ENCODE measurements around the gene LDOC1. TPM values are rescaled to one million over a fixed set of nuclear protein-coding genes. Genes with fewer than 3 reads are reported as not detected.

Gene LDOC1
- 13.0 and 17.4 TPM in 2 replicates for total RNA-seq

DNA sequence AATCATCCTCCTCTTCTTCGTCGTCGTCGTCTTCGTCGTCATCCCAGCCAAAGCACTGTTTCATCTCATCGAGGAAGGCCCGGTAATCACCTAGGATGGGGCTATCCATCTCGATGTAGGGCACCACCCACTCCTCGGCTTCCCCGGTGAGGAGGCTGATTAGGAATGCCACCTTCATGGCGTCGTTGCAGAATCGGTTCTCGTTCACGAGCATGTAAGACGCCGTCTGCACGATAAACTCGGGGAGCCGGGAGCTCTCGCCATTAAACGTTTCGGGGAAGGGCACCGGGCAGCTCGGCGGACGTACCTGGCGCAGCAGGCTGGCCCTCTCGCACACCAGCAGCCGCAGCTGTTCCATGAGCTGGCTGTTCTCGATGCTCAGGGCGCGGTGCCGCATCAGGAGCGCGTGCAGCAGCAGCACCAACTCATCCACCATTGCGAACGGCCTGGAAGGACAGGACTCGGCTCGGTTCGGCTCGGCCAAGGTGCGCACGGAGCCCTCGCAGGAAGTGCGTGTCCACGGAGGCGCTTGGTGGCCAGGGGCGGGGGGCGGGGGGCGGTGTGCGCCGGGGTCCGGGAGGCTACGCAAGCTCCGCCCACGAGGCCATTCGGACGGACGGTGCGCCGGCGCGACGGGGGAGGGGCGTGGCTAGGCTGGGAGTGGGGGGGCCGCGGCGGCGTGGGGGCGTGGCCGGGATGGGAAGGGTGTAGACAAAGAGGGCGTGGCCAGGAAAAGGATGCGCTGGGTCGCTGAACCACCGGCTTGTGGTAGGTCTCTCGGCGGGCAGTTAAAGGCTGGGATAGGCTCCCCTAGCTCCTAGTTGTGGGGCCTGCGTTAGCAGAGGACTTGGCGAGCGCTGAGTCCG, at the start of gene LDOC1:
Gene LDOC1 (minus strand): TSS at position 544 of the 866 bp plus-strand sequence. CDS start 108 bp downstream, at position 436.

Other genes with a start within 250 kb of the LDOC1 start
- not detected in 2 replicates for gene SPANXB1, start 174.5 kb downstream of the LDOC1 start, total RNA-seq
- not detected in 2 replicates for gene SPANXC, start 65.4 kb upstream of the LDOC1 start, total RNA-seq

Data from pericardium fibroblast (primary cell).